ENCODE results near the gene COL9A3.

The COL9A3 gene

DNA sequence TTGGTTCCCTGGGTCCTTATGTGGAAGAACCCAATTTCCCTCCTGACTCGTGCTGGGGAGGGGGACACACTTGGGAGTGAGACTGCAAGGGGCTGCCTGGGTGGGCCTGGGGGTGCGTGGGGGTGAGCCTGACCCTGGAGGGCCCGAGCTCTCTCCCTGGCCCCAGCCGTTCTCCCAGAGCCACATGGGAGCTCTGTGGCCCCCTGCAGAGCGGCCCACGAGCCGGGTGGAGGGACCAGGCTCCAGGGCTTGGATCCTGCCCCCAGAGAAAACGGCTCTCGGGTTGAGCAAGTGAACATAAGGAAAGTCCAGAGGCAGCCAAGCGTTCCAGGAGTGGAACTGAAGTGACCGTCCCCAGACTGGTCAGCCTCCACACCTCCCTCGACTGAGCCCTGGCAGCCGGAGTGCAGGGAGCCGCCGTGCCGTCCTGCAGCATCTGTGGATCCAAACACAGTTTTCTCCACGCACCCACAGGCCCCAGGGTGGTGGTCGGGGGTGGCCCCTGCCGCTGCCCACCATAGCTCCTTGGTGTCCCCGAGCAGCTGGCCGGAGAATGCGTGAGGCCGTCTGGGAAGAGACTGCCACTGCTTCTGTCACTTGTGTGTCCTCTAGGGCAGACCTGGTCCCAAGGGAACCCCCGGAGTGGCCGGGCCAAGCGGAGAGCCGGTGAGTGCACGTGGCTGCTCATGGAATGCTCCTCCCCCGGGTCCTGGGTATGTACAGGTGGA is 10.6 kb downstream of the COL9A3 start:
- H3K4me3 ChIP-seq (ENCODE audit: low read depth, low read length) = no peak overlapping the region
- TF ChIP-seq, protein P1, sequence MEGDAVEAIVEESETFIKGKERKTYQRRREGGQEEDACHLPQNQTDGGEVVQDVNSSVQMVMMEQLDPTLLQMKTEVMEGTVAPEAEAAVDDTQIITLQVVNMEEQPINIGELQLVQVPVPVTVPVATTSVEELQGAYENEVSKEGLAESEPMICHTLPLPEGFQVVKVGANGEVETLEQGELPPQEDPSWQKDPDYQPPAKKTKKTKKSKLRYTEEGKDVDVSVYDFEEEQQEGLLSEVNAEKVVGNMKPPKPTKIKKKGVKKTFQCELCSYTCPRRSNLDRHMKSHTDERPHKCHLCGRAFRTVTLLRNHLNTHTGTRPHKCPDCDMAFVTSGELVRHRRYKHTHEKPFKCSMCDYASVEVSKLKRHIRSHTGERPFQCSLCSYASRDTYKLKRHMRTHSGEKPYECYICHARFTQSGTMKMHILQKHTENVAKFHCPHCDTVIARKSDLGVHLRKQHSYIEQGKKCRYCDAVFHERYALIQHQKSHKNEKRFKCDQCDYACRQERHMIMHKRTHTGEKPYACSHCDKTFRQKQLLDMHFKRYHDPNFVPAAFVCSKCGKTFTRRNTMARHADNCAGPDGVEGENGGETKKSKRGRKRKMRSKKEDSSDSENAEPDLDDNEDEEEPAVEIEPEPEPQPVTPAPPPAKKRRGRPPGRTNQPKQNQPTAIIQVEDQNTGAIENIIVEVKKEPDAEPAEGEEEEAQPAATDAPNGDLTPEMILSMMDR (IDR thresholded peaks at IDR 0.05; ENCODE audit: low read depth, low read length) = no peak

DNA sequence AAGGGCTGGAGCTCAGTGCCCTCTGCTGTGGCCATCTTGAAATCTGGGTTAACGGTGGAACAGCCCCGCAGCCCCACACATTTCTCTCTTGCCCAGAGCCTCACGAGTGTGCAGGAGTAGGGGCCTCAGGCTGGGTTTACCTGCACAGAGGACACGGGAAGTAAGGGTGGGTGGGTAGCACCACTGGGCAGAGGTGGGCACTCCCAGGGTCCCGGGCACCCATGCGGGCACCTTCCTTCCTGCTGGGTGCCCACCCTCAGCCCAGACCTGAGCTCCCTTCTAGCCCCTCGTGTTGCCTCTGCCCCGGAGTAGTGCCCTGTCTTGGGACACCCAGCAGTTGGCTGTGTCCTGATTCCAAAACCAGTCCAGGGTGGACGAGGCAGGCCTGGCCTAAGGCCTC is 11.2 kb downstream of the COL9A3 start:
- TF ChIP-seq, protein P1 (IDR thresholded peaks at IDR 0.05; ENCODE audit: low read depth, low read length) = no peak
- no peak overlapping the region for H3K4me3 ChIP-seq (ENCODE audit: low read depth, low read length)

DNA sequence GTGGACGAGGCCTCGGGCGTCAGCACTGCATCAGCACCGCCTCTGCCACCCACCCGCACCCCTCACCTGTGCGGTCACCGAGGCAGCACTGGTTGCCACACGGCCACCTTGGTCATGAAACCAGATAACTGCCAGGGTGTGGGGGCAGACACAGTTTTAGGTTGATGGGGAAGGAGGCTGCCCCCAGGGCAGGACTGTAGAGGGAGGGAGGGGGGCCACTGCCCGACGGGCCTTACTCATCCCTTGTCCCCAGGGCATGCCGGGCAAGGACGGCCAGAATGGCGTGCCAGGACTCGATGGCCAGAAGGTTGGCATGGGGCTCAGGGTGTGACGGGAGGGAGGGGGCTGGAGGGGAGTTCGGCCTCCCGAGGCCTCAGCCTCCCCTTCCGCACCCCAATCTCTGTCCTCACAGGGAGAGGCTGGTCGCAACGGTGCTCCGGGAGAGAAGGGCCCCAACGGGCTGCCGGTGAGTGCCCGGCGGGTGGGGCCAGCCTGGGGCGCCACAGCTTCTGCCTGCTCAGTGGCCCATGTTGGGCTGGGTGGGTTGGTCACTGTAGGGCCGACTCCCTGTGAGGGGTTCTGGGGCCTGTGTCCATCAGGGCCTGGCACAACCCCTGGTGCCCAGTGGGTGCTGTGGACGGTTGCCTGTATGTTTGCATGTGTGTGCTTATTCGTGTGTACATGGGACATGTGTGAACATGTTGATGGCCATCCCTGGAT is 11.8 kb downstream of the COL9A3 start:
- no peak overlapping the region for H3K4me3 ChIP-seq (ENCODE audit: low read depth, low read length)
- TF ChIP-seq, protein P1 (IDR thresholded peaks at IDR 0.05; ENCODE audit: low read depth, low read length) = no peak

DNA sequence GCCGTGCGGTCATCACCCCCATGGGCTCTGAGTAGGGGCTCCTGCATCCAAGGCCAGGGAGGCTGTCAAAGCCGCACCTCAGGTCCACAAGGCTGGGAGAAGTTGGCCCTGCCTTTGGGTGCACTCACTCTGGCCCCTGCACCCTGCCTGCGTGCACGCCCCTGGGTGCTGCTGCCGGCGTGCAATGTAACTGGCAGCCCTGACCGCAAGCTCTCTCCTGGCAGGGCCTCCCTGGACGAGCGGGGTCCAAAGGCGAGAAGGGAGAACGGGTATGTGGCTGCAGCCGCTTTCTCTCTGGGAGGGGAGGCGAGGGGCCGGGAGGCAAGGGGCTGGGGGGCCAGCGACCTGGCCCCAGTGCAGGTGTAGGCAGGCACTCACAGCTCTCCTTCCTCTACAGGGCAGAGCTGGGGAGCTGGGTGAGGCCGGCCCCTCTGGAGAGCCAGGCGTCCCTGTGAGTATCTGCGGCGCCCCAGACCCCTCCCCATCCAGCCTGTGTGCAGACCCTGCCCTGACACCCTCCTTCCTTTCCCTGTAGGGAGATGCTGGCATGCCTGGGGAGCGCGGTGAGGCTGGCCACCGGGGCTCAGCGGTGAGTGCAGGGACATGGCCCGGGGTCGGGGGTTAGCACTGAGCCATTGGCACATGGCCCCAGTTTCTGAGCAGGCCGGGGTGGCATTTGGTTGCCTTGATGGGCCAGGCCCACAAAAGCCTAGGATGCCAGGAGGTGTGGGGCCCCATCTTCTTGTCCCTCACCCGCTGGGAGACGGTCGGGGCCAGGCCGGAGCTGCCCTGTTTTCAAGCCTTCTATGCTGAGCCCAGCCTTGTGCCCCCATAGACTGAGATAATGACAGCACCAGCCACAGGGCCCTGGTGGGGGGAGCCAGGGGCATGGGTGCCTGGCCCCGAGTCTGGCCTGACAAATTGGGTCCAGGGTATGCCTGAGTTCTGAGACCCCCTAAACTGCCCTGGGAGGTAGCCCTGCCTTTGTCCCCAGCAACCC is 12.7 kb downstream of the COL9A3 start:
- TF ChIP-seq, protein P1 (IDR thresholded peaks at IDR 0.05; ENCODE audit: low read depth, low read length) = no peak
- H3K4me3 ChIP-seq (ENCODE audit: low read depth, low read length) = no peak overlapping the region

DNA sequence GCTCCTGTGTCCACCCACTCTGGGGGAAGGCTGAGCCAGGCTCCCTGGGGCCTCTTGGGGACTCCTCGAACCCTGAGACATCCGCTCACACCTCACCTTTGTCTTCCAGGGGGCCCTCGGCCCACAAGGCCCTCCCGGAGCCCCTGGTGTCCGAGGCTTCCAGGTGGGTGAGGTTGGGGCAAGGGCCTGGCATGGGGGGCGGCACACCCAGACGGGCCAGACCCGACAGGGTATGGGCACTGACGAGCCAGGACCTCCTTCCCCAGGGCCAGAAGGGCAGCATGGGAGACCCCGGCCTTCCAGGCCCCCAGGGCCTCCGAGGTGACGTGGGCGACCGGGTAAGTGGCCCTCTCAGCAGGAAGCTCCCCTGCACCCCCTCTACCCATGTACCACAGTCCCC is 13.4 kb downstream of the COL9A3 start:
- TF ChIP-seq, protein P1 (IDR thresholded peaks at IDR 0.05; ENCODE audit: low read depth, low read length) = no peak
- no peak overlapping the region for H3K4me3 ChIP-seq (ENCODE audit: low read depth, low read length)

DNA sequence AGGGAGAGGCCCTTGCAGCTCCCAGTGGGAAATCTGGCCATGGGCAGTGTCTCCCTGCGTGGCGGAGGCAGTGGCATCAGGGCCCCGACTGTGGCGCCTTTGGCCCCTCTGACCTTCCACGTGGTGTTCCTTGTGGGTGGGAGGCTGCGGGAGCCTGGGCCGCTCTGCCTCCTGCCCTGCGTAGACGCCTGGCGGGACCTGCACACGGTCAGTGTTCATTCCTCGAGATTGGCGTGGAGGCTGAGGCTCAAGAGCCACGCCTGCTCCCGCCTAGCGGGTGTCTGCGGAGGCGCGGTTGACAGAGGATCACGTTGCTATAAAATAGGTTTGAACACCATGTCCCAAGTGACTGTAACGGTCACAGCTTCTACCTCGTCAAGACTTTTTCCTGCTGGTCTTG is 14.0 kb downstream of the COL9A3 start:
- no peak overlapping the region for H3K4me3 ChIP-seq (ENCODE audit: low read depth, low read length)
- TF ChIP-seq, protein P1 (IDR thresholded peaks at IDR 0.05; ENCODE audit: low read depth, low read length) = no peak
